Endothelial cell of hepatic sinusoid (primary cell): ENCODE data around the gene NRARP.

Experiments used
- in situ Hi-C: cut with HindIII; loops from 2 replicates; pipeline ENCODE4 v1.10.0; 2017; ENCODE audit warnings: low sequenced_read_pairs

The NRARP gene

DNA sequence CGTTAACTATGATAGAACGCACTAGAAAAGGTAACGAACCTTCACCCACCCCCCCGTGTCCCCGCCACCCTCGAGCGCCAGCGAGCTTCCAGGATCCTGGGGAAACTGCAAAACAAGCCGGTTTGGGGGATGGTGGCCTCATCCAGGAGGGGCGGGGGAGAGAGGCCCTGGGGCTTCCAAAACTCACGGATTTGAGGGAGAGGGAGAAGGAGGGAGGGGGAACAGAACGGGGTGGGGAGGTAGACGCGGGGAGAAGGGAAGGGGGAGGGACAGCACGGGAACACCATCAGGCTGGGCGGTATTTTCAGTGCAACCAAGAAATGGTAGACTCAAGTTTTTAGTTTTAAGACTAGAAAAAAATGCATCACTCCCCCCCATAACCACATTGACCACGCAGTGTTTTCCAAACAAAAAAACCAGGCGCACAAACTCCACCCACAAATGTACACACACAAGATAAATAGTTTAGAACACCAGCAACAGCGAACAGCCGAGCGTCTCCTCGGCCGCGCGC, 1.4 kb downstream of the NRARP start:
- in situ Hi-C loops, result no loop called here

DNA sequence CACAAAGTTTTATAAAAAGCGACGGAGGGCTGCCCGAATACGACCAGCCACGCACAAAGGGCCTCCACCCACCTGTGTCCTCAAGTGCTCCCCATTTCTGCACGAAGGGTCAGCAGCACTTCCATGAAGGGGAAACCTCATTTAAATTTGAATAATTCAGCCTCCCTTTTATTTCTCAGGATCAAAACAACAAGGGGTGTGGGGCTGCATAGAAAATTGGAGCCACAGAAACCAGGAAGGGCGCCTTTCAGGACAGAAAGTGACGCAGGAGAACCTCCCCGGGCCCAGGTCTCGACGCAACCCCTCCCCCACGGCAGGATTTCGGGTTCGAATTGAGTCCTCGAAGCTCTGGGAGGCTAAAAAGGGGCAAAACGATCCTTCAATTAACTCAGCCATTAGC, 2.1 kb downstream of the NRARP start:
- in situ Hi-C loops, result no loop called here

DNA sequence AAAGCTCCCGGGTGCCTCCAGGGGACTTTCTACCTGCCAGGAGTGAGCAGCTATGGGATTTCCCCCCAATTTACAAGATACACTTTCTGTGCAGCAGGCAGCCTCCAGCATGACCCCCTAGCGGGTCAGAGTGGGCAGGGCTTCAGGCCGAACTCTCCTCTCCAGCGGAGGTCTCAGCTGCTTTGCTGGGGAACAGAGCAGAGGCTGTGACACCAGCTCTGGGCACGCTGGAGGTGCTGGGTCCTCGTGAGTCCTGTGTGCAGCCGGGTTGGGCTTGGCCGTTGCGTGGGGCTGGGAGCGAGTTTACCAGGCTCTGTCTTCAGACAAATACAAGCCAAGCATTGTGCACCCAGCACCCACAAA, 2.9 kb downstream of the NRARP start:
- in situ Hi-C loops, result no loop called here

DNA sequence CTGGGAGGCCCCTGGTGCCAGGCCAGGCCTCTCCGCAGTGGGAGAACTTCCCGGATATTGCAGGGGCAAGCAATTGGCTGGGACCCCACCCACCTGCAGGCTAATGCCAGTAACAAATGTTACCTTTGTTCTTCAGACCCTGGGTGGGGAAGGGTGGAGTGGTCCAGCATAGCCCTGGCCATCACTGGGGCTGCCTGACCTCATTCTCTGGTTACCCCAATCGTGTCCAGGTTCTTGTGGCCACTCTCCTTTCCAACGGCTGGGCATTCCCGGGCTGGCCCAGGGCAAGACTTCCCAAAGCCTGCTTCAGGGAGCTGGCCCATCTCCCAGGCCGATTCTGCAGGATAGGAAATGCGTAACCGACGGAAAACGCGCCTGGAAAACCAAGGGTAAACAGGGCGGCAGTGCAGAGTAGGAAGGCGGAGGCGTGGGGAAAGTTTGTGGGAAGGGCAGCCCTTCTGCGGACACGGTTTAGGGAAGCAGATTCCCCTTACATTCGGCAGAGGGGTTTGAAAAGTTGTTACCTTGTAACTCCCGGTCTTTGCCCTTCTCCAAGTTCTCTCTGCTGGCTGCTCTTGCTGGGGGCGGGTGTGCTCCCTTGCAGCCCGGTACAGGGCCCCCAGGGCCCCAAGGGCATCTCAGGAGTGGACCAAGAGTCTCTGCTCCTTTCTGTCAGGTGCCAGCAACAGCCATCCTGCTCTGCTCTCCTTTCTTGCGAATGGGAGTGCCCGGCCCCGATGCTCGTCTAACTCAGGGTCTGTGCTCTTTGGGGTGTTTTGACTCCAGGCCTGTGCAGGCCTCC, 3.5 kb downstream of the NRARP start:
- in situ Hi-C loops, result no loop called here

DNA sequence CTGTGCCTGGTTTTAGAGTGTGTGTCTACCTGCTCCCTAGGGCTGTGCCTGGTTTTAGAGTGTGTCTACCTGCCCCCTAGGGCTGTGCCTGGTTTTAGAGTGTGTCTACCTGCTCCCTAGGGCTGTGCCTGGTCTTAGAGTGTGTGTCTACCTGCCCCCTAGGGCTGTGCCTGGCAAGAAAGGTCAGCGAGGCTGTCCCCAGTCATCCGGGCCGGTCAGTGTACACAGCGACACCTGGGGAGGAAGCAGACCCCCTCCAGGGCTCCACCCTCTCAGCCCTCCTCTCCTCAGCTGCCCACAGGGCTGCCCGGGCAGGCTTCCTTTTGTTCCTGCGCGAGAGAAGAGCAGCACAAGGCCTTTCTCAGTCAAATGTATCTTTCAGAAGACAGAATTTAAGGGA, 4.1 kb downstream of the NRARP start:
- in situ Hi-C loops, result no loop called here

DNA sequence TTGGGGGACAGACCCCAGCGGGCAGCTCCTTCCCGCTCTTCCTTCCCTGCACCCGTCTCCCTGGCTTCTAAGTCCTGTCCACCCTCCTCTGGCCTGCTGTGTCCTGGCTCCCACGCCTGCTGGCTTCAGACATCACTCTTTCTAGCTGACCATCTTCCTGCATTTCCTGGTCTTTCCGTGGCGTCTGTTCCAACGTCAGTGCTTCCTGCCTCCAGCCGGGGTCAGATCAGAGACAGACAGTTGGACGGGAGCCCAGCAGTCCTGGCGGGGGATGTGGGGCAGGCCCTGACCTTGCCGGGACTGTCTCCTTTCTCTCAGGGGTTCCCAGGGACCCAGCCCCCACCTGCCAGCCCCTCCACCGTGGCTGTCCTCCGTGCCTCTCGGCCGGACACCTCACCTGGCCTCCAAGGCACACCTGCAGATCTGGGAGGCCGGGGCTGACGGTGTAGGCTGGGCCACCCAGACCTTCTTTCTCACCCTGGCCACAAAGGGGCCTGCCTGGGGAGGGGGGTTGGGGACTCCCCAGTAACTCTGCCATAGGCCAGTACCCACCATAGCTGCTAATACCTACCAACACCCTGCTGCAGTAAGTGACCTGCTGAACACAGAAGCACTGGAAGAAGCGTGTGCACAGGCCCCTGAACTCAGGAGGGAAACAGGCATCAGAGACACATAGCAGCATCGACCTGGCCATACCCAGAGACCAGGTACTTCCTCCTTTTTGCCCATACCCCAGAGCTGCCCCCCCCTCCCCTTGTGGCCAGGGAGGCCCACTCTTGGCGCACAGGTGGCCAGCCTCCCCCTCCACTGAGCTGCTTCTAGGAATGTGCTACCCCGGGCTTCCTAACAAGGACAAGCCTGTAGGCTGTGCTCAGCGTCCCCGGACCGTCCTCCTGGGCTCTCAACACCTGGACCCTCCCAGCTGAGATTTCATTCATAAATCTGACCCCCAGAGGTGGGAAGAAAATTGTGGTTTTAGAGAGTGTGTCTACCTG, 5.1 kb downstream of the NRARP start:
- in situ Hi-C loops, result no loop called here

DNA sequence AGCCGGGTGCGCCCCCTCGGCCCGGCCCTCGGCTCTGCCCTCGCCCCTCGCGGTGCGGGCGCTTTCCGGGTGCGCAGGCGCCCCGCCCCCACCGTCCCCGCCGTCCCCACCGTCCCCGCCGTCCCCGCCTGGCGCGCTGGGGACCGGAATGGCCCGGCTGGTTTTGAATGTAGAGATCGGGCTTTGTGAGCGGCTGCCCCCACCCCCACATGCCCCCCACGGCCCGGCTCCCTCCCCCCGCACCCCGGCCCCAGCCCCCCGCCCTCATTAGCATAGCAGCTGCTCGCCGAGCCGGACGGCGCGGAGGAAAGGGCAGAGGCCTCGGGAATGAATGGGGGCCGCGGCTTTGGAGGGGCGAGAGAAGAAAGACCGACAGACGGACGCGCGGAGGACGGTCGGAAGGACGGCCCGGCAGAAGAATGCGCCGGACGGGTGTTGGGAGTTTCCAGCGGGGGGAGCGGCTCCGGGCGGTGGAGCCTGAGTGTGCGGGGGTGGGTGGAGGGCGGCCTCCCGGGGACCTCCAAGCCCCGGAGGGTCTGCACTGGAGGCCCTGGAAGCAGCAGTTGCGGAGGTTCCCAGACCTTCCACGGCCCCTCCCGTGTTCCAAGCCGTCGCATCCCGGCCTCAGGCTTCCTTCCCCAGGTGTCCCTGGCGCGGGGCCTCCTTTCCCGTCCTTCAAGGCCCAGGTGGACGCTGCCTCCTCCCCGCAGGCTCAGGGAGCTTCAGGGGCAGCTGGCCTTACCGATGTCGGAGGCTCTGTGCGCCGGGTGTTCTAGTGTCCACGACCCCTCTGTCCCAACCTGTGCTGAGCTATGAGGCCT, 6.0 kb downstream of the NRARP start:
- in situ Hi-C loops, result no loop called here

DNA sequence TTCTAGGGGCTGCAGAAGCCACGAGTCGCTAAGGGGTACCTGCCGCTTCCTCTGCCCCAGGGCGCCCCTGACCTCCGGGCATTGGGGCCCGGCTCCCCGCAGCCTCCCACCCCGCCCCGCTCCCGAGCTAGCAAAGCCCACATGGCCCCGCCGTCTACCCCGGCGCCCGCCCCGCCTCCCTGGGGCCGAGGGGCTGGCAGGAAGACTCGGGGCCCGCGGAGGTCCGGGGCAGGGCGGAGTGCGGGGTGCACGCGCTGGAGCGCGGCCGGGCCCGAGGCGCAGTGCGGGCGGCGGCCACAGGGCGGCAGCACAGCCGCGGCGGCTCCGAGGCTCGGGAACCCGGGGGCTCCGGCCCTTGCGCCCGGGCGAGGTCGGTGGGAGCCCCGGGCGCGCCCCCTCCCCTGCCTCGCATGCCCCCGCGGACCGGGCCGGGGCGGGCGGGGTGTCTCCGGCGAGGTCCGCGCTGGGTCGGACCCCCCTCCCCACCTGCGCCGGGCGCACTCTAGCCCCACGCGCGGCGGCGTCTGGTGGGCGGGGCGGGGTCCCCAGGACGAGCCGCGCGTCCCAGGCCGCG, 6.7 kb downstream of the NRARP start:
- in situ Hi-C loops, result no loop called here

DNA sequence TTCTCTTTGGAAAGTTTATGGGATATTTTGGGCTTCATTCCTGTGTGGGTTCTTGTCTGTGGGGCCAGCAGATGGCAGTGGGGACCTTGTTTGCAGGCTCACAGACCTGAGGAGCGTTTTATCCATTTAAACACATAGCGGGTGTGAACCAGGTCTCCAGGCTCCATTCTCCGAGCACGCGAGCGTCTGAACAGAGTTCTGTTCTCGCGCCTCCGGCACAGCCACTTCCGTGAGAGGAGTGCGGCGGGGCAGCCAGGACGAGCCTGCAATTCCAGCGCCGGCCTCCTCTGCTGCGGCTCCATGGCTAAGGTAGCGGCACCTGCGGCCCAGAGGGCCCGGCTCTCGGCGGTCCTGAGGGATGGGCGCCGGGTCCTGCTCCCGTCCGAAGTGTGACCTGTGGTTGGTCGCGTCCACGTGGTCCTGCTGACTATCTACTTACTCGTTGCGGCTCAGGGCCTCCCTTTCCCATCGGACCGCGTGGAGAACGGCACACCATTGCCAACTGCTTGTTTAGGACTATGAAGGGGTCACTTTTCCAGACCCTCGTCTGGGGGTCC, 7.3 kb downstream of the NRARP start:
- in situ Hi-C loops, result no loop called here

DNA sequence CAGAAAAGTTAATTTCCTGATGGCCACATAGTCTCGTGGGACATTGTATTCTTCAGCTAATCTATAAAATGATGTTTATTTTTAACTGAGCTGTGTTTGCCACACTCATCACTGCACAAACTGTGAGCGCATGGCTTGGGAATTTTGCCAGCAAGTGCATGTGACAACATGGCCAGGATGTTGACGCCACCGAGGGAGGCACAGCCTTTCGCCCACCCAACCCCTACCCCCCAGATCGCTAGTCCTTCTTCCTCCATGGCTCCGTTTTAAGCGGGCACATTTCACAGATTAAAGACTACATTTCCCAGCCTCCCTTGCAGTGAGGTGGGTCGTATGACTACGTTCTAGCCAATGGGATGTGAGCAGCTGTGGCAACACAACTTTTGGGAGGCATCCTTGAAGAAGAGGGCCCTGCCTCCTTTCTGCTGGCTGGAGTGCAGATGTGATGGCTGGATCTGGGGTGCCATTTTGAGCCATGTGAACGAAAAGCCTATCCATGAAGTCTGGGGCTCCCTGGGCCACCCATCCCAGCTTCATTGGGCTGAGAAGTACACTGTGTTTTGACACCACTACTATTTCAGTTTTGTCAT, 7.9 kb downstream of the NRARP start:
- in situ Hi-C loops, result no loop called here

DNA sequence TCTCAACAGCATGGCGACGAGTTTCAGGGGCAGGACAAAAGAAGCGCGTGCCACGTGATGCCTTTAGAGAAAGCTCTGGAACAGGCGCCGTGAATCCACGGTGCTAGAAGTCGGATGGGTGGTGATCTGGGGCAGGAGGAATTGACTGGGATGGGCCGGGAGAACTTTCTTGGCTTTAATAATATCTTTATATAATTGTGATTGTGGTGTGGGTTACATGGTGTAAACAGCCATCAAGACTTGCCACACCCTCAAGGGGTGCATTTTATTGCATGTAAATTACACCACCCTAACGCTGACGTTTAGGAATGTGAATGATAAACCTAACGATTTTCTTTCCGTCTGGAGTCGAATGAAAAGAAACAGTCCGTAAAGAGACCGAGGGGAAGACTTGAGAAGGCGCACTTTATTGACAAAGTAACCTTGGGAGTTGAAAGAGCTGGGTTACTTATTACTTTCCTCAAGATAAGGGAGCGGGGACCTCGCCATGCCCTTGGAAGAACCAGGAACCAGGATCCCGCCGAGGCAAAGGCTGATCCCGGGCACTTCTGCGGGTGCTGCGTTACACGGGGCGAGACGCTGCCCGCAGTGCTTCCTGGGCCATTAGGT, 8.5 kb downstream of the NRARP start:
- in situ Hi-C loops, result no loop called here

DNA sequence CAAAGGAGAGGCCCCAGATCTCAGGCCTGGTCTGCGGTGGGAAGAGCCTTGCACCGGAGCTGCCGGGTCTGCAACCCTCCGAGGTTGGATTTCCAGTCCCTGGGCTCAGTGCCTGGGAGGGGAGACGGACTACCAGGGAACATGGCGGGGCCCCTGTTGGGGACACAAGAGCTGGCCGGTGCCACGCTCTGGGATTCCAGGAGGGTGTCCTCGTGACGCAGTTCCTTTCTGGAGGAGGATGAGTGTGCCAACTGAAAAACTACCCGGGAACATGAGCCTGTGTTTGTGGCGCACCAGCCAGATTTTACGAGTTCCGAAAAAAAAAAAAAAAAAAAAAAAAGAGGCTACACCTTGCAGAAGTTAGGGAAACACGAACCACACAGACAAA, 9.0 kb downstream of the NRARP start:
- in situ Hi-C loops, result no loop called here

DNA sequence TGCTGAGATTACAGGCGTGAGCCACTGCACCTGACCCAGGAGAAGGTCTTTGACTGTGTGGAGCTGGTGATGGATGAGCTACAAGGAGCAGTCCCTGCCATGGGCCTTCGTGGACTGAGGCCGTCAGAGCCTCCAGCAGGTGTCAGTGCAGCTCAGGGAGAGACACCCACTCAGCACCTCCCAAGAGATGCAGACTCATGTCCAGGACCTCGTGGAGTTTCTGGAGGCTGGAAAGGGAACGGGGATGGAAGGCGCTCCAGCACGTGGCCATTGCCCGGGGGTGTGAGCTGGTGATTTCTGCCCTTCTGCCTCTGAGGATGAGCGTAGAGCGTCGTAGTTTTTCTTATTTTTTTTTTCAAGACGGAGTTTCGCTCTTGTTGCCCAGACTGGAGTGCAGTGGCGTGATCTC, 15.1 kb downstream of the NRARP start:
- in situ Hi-C loops, result no loop called here

DNA sequence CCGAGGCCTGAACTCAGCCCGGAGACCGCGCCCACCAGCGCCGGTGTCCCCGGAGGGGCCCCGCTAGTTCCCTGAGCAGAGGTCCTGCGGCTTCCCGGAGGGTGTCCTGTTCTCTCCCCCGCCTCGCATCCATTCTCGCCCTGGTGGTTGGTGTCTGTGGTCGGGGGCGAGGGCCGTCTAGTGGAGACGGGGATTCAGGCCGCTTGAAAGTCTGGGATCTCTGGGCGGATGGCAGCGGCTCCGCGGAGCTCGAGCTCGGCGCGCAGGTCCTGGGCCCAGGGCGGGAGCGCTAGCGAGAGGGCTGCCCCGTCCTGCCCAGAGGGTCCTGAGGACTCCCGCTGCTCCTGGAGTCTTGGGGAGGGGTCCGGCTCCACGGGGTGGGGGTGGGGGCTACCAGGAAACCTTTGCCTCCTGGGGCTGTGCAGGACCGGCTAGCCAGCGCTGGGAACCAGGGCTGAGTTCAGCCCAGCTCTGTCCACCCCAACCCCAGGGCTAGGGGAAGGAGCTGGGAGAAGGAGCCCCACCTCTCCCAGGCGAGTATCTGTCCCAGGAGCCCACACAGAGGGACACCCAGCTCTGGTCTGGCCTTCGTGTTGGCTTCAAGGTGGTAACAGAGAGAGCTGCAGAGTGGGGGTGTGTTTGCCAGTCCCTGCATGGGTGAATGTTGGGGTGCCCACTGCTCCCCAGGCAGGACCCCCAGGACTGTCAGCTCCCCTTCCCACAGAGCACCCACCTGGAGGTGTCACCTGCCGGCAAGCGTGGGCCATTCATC, 20.5 kb downstream of the NRARP start:
- in situ Hi-C loops, result loop anchor here (5.0 kb wide), 1 partner anchor 136 kb away; no protein-coding TSS in a partner anchor

DNA sequence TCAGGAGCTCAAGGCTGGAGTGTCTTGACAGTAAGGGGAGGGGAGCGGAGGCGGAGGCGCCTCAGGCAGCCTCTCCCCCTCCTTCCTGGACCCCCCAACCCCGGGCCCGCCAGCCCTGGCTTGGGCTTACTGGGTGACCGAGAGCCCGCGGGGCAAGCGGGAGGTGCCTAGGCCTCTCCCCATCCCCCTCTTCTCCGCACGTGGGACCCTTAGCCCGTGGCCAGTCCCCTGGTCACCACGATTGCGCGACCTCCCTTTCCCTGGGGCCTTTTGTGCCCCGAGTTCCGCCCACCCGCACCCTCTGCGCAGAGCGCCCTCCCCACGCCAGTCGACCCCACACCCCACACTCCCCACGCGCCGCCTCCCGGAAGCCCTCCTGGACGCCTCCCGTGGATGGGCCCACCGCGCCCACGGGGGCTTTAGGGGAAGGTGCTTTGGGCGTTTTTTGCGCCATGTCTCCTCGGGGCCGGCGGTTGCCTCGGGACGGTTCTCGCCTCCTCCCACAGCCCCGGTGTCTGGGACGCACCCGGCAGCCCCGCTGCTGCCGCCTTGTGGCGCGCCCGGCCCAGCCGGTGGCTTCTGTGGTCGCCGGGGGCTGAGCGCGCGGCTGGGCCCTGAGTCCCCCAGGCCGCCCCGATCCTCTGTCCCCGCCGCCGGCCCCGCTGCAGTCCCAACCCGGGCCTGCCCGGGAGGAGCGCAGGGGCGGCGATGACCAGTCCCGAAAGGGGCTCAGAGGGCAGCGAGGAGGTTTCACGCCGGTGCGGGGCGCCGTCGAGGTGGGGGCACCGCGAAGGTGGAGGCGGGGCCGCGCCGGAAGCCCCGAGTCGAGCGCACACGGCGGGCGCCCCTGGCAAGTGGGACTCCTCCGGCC, 21.4 kb downstream of the NRARP start:
- in situ Hi-C loops, result loop anchor here (5.0 kb wide), 1 partner anchor 137 kb away; no protein-coding TSS in a partner anchor

DNA sequence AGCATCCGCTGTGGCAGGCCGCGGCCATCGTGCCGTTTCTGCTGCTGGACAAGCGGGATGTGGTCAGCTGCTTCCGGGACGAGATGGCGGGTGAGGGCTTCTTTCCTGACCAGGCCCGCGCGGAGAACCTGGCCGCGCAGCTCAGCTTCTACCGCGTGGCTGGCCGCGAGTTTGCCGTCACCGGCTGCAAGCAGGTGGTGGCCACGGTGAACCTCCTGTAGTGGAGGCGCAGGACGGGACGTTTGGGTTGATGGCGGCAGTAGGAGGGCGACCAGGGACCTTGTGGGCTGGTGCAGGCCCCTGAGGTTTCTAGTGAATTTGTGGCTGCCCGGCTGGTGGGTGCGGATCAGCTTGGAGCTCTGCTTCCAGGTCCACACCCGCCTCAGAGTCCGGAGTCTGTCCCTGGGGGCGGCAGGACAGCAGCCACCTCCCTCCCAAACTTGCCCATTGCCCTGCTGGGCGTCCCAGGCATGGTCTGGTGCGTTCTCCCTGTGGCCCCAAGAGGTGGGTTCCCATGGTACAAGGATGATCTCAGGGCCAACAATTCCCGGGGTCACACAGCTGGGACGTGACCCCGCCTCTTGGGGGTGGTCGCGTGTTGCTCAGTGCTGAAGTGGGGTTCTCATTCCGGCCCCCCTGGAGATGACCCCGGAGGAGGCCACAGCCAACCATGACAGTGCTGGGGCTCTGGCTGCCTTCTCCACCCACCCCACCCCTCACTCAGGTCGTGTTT, 22.2 kb downstream of the NRARP start:
- in situ Hi-C loops, result loop anchor here (5.0 kb wide), 1 partner anchor 137 kb away; no protein-coding TSS in a partner anchor
